Activated CD4-positive, alpha-beta memory T cell treated with anti-CD3 and anti-CD28 coated beads, Interleukin-2, amount 10 ng/mL, durations not matched to agents 7 days and 5 days (primary cell): Measurements from ENCODE around the gene BICRA. TPM values are rescaled to one million over a fixed set of nuclear protein-coding genes. Genes with fewer than 3 reads are reported as not detected.

ENCODE experiments used
- CTCF ChIA-PET: fragments of 350-600 bp; sonication (Branson Sonifier 250); formaldehyde crosslinking; loops from one replicate; lab custom pipeline; 2021; ENCODE audit warnings: antibody characterized with exemption, inconsistent platforms; lab: Charles Lee
- POLR2A ChIA-PET: fragments of 350-600 bp; sonication (Branson Sonifier 250); formaldehyde crosslinking; loops from one replicate; lab custom pipeline; 2021; ENCODE audit warnings: antibody characterized with exemption; lab: Charles Lee
- DNase-seq: peaks from one replicate; pipeline ENCODE4 v3.0.0-alpha.2; 2020
- H3K27ac Mint-ChIP-seq: one replicate; pipeline ENCODE4 v1.8.0; 2021; ENCODE audit warnings: mild to moderate bottlenecking, mixed read lengths
- H3K27me3 Mint-ChIP-seq: one replicate; pipeline ENCODE4 v1.8.0; 2021; ENCODE audit warnings: mixed read lengths
- H3K36me3 Mint-ChIP-seq: one replicate; pipeline ENCODE4 v1.8.0; 2021; ENCODE audit warnings: low read depth, mixed read lengths
- H3K4me1 Mint-ChIP-seq: one replicate; pipeline ENCODE4 v1.8.0; 2021; ENCODE audit warnings: mixed read lengths
- H3K4me3 Mint-ChIP-seq: one replicate; pipeline ENCODE4 v1.8.0; 2021; ENCODE audit warnings: mild to moderate bottlenecking, mixed read lengths
- H3K9me3 Mint-ChIP-seq: one replicate; pipeline ENCODE4 v1.8.0; 2021; ENCODE audit warnings: mixed read lengths
- total RNA-seq, 2 experiments: library from RNA; stranded (reverse); gene quantifications; one replicate each; pipeline ENCODE4 v1.2.3, GENCODE V29; 2021

Gene BICRA
- total RNA-seq, 2 experiments from 2014 or later = 20.2 to 23.3 TPM

DNA sequence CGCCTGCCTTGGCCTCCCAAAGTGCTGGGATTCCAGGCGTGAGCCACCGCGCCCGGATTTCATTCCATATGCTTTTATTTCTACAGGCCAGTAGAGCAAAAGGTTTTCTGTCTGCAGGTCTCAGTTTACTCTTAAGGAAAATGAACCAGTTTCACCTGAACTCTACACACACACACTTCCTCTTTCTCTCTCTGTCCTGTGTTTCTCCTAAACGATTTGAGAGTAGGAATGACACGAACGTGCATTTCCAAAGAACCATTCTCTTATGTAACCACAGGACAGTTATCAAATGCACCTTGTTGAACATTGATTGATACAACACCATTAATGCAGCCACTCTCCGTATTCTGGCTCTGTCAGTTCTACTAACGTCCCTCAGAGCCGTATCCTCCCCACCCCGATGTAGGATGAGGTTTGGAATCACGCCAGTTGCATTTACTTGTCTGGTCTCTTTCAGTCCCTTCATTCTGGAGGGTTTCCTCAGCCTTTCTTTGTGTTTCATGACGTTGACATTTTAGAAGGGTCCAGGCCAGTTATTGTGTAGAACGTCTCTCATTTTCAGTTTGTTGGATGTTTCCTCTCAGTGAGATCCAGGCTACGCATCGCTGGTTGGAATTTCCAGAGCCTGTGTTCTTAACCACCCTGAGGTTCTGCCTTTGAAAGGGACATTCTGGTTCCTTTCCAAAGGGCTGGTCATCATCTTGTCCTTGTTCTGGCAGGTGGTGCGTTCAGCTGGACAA, 36.0 kb downstream of the BICRA start:
- H3K27ac Mint-ChIP-seq = no peak overlapping the region
- POLR2A ChIA-PET = no interaction called here
- CTCF ChIA-PET = no interaction called here
- H3K9me3 Mint-ChIP-seq = no peaks in the 10 kb centered on the region
- DNase-seq = no peak
- H3K4me1 Mint-ChIP-seq = peaks cover 4% of the 10 kb centered on the region
- no peaks in the 10 kb centered on the region for H3K27me3 Mint-ChIP-seq
- peaks cover 27% of the 10 kb centered on the region for H3K36me3 Mint-ChIP-seq
- no peak overlapping the region for H3K4me3 Mint-ChIP-seq

DNA sequence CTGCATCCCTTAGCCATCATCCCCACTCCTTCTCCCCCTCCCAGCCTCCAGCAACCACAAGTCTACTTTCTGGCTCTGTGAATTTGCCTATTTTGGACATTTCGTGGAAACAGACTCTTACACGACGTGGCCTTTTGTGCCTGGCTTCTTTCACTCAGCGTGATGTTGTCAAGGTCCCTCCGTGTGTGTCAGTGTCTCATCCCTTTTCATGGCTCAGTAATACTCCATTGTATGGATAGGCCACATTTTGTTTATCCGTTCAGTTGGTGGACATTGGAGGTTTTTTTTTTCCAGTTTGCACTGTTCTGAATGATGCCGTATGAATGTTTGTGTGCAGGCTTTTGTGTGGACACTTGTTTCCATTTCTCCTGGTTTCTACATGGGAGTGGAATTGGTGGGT, 38.0 kb downstream of the BICRA start:
- Mint-ChIP-seq H3K36me3 (peaks cover 22% of the 10 kb centered on the region), H3K9me3 (no peaks in the 10 kb centered on the region), H3K27ac (no peak overlapping the region), H3K27me3 (no peaks in the 10 kb centered on the region), H3K4me1 (peaks cover 4% of the 10 kb centered on the region), H3K4me3 (no peak overlapping the region)
- ChIA-PET CTCF (no interaction called here), POLR2A (interaction anchor here (1.0 kb wide), 1 partner anchor 36 kb away, joined by 3 read pairs; no protein-coding TSS in a partner anchor)
- no peak for DNase-seq

DNA sequence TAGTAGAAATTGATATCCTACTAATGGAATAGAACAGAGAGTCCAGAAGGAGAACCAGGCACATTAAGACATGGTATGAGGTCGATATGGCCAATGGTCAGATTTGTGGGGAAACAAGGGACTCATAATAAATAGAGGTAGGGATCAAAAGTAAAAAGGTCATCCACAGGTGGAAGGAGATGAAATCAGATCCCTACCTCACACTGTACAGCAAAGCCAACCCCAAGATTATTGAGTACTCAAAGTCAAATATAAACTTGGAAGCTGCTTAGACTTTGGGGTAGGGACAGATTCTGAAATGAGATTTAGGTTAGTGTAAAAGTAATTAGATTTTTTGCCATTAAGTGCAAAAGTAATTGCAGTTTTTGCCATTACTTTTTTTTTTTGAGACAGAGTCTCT, 40.7 kb downstream of the BICRA start:
- Mint-ChIP-seq H3K4me1 (peaks cover 4% of the 10 kb centered on the region), H3K4me3 (no peak overlapping the region), H3K36me3 (peaks cover 22% of the 10 kb centered on the region), H3K9me3 (no peaks in the 10 kb centered on the region), H3K27ac (no peak overlapping the region), H3K27me3 (no peaks in the 10 kb centered on the region)
- DNase-seq = no peak
- ChIA-PET POLR2A (no interaction called here), CTCF (interaction anchor here (0.7 kb wide), 1 partner anchor 27 kb away, joined by 3 read pairs; no protein-coding TSS in a partner anchor)

DNA sequence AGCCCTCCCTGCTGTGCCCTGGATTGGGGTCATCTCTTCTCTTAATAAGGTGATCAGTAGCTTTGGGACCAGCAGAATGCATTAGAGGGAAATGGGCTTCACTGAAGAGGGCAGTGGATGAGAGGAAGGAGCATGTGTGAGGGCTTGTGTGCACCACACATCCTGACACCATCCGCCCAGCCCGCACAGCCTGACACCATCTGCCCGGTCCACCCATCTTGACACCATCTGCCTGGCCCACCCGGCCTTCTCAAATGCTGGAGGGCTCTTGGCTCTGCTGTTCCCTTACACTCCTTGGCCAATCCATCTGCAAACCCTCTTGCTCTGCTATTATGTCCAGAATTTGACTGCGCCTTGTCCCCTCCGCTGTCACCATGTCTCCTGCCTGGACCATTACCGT, 41.8 kb downstream of the BICRA start:
- H3K4me1 Mint-ChIP-seq = peaks cover 4% of the 10 kb centered on the region
- DNase-seq = no peak
- H3K36me3 Mint-ChIP-seq = peaks cover 14% of the 10 kb centered on the region
- ChIA-PET CTCF (no interaction called here), POLR2A (no interaction called here)
- no peaks in the 10 kb centered on the region for H3K27me3 Mint-ChIP-seq
- no peaks in the 10 kb centered on the region for H3K9me3 Mint-ChIP-seq
- no peak overlapping the region for H3K4me3 Mint-ChIP-seq
- H3K27ac Mint-ChIP-seq = no peak overlapping the region

DNA sequence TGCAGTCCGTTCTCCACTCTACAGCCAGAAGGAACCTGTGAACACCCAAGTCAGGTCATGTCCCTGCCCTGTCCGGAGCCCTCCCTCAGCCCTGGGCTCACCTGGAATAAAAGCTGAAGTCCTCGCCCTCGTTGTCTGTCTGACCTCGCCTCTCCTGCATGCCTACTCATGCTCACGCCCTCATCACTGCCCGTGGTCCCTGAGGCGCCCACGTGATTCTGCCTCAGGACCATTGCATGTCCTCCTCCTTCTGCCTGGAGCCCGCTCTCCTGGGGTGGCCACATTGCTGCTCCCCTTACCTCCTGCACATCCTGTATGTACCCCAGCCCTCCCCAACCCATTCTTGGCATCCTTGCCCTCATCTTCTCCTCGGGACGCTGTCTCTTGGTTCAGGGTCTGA, 42.2 kb downstream of the BICRA start:
- H3K4me1 Mint-ChIP-seq = peaks cover 4% of the 10 kb centered on the region
- no peaks in the 10 kb centered on the region for H3K27me3 Mint-ChIP-seq
- CTCF ChIA-PET = no interaction called here
- peaks cover 11% of the 10 kb centered on the region for H3K36me3 Mint-ChIP-seq
- no peak overlapping the region for H3K27ac Mint-ChIP-seq
- DNase-seq = no peak
- no peaks in the 10 kb centered on the region for H3K9me3 Mint-ChIP-seq
- POLR2A ChIA-PET = no interaction called here
- H3K4me3 Mint-ChIP-seq = no peak overlapping the region

DNA sequence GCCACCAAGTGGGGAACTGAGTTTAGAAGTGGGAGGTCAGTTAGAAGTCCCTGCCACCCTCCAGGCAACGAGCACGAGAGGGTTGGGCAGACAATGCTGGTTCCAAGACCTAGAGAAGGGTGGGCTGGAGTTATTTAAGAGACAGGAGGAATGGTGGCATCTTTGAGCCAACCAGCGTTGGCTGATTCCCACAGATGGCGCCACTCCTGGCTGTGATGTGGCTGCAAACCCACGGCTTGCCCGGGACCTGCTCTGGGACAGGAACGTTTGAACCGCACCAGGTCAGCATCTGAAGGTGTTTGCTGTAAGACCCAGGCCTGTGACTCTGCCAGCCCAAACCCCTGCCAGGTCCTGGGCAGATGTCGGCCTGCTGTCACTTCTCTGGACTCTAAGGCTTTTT, 42.8 kb downstream of the BICRA start:
- DNase-seq = no peak
- H3K27me3 Mint-ChIP-seq = no peaks in the 10 kb centered on the region
- H3K9me3 Mint-ChIP-seq = no peaks in the 10 kb centered on the region
- peaks cover 10% of the 10 kb centered on the region for H3K36me3 Mint-ChIP-seq
- H3K4me3 Mint-ChIP-seq = no peak overlapping the region
- CTCF ChIA-PET = no interaction called here
- POLR2A ChIA-PET = no interaction called here
- H3K4me1 Mint-ChIP-seq = peaks cover 4% of the 10 kb centered on the region
- no peak overlapping the region for H3K27ac Mint-ChIP-seq

DNA sequence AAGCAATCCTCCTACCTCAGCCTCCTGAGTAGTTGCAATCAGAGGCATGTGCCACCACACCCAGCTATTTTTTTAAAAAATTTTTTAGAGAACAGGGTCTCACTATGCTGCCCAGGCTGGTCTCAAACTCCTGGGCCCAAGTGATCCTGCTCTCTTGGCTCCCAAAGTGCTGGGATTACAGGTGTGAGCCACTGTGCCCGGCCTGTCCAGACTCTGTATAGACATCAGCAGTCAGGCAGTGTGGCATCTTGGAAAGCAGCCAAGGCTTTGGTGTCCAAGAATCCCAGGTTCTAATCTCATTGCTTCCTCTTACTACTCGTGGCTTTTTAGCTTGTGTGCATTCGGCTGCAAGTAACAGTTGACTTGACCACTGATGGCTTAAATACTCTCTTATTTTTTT, 43.4 kb downstream of the BICRA start:
- H3K4me3 Mint-ChIP-seq = no peak overlapping the region
- ChIA-PET CTCF (no interaction called here), POLR2A (no interaction called here)
- H3K36me3 Mint-ChIP-seq = peaks cover 4% of the 10 kb centered on the region
- no peak overlapping the region for H3K27ac Mint-ChIP-seq
- no peaks in the 10 kb centered on the region for H3K27me3 Mint-ChIP-seq
- H3K4me1 Mint-ChIP-seq = peaks cover 4% of the 10 kb centered on the region
- no peak for DNase-seq
- no peaks in the 10 kb centered on the region for H3K9me3 Mint-ChIP-seq

DNA sequence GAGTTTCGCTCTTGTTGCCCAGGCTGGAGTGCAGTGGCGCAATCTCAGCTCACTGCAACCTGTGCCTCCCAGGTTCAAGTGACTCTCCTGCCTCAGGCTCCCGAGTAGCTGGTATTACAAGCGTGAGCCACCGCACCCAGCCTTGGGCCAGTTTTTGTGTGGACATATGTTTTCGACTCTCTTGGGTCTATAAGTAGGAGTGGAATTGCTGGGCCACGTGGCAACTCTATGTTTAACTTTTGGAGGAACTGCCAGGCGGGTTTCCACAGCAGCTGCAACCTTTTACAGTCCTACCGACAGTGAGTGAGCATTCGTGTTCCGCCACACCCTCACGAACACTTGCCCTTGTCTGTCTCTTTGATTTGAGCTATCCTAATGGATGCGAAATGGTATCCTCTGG, 44.9 kb downstream of the BICRA start:
- no peak overlapping the region for H3K4me3 Mint-ChIP-seq
- H3K27me3 Mint-ChIP-seq = no peaks in the 10 kb centered on the region
- H3K36me3 Mint-ChIP-seq = no peaks in the 10 kb centered on the region
- H3K9me3 Mint-ChIP-seq = no peaks in the 10 kb centered on the region
- ChIA-PET POLR2A (no interaction called here), CTCF (no interaction called here)
- H3K27ac Mint-ChIP-seq = no peak overlapping the region
- no peaks in the 10 kb centered on the region for H3K4me1 Mint-ChIP-seq
- no peak for DNase-seq

DNA sequence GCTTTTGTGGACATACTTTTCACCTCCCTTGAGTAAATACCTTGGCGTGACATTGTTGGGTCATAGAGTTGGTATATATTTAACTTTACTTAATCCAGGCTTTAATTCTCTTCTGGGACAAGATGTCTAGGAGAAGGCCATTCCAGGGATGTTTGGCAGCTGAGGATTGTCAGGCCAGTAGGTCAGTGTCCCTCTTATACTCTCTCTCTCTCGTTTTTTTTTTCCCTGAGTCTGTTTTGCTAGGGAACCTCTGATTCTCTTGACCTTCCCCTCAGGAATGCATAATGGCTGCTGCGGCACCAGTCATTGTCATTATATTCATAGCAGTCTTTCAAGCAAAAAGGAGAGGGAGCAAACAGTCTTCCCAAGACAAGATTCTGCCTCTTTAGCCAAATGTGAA, 48.8 kb downstream of the BICRA start:
- Mint-ChIP-seq H3K4me3 (no peak overlapping the region), H3K9me3 (no peaks in the 10 kb centered on the region)
- CTCF ChIA-PET = no interaction called here

DNA sequence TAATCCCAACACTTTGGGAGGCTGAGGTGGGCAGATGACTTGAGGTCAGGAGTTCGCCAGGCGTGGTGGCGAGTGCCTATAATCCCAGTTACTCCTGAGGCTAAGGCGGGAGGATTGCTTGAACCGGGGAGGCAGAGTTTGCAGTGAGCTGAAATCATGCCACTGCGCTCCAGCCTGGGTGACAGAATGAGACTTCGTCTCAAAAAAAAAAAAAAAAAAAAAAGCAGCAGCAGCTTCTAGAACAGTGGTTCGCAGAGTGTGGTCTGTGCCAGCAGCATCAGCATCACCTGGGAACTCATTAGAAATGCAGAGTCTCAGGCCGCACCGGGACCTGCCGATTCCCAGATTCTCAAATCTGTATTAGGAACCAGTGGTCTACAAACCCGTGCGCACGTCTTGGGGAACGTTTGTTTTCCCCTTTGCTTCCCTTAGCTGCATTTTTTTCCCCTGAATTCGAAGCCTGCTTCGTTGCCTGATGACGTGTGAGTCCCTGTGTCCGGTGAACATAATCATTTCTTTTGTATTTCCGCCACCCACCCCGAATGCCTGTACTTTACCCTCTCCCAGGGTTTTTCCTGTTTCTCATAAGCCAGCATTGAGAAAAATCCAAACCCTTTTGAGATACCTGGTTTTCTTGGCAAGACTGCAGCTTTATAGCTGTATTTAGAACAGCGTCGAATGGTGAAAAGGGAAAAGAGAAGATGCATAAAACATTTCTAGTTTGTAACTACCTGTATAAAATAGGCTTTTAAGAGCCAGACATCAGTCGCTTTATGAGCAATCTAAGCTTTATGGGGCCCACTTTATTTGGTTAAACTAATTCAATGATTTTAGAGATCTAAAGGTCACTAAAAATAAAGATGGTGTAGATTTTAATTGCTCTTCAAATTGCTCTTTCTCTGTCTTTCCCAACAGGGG, 49.8 kb downstream of the BICRA start:
- H3K27ac Mint-ChIP-seq = no peak overlapping the region
- no peaks in the 10 kb centered on the region for H3K27me3 Mint-ChIP-seq
- H3K9me3 Mint-ChIP-seq = no peaks in the 10 kb centered on the region
- ChIA-PET CTCF (no interaction called here), POLR2A (no interaction called here)
- no peak overlapping the region for H3K4me3 Mint-ChIP-seq
- H3K36me3 Mint-ChIP-seq = no peaks in the 10 kb centered on the region
- no peaks in the 10 kb centered on the region for H3K4me1 Mint-ChIP-seq
- DNase-seq = no peak

More for the DNA sequence above, 48.8 kb downstream of the BICRA start:
- H3K27ac Mint-ChIP-seq = no peak overlapping the region
- no peaks in the 10 kb centered on the region for H3K36me3 Mint-ChIP-seq
- H3K4me1 Mint-ChIP-seq = no peaks in the 10 kb centered on the region
- no peak for DNase-seq
- no peaks in the 10 kb centered on the region for H3K27me3 Mint-ChIP-seq
- POLR2A ChIA-PET = no interaction called here

DNA sequence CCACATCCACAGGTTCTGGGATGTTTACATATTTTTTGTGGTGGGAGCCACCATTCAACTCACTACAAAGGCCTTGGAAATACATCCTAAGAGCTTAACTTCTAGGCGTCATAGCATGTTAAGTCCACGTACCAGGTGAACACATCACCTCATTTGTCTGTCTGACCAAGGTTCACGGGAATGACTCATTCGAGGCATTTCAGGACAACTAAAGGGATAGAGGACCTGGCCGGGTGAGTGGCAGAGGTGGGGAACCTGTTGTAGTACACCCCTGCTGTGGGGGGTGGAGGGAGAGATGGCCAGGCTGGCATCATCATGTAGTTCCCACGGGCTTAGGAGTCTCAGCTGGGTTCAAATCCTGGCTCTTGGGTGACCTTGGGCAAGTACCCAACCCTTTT, 51.5 kb downstream of the BICRA start:
- CTCF ChIA-PET = interaction anchor here (1.2 kb wide), 1 partner anchor 46 kb away, joined by 3 read pairs; no protein-coding TSS in a partner anchor
- no peak overlapping the region for H3K27ac Mint-ChIP-seq

DNA sequence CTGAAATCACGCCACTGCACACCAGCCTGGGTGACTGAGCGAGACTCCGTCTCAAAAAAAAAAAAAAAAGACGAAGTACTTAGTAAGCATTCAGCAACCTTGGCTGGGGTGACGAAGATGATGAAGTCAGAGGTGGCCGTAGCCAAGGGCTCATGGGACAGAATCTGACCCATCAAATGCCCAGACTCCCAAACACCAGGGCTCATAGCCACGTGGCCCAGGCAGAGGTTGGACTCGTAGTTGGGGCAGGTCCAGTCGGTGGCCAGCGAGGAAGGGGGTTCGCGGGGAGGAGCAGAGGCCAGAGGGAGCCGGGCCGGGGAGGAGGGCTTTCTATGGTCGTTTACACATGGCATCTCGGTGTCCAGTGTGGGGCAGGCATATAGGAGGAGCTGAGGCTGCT, 52.2 kb downstream of the BICRA start:
- Mint-ChIP-seq H3K27ac (no peak overlapping the region), H3K4me1 (no peaks in the 10 kb centered on the region), H3K27me3 (no peaks in the 10 kb centered on the region), H3K4me3 (no peak overlapping the region), H3K36me3 (no peaks in the 10 kb centered on the region), H3K9me3 (no peaks in the 10 kb centered on the region)
- ChIA-PET POLR2A (no interaction called here), CTCF (no interaction called here)
- no peak for DNase-seq

More for the DNA sequence above, 51.5 kb downstream of the BICRA start:
- Mint-ChIP-seq H3K4me3 (no peak overlapping the region), H3K9me3 (no peaks in the 10 kb centered on the region), H3K27me3 (no peaks in the 10 kb centered on the region), H3K36me3 (no peaks in the 10 kb centered on the region), H3K4me1 (no peaks in the 10 kb centered on the region)
- no peak for DNase-seq
- POLR2A ChIA-PET = no interaction called here

DNA sequence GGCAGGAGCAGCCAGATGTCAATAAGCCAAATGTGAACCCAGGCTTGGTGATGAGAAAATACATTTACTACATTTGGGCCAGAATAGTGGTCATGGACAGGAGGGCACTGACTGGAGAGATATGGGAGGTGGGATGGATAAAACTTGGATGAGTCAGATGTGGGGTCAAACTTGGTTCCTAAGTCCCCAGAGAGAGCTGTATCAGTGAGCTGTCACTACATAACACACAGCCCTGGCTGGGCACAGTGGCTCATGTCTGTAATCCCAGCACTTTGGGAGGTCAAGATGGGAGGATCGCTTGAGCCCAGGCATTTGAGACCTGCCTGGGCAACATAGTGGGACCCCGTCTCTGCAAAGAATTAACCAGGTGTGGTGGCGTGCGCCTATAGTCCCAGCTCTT, 52.7 kb downstream of the BICRA start:
- POLR2A ChIA-PET = no interaction called here
- H3K27ac Mint-ChIP-seq = no peak overlapping the region
- CTCF ChIA-PET = no interaction called here

More for the DNA sequence above, 52.7 kb downstream of the BICRA start:
- Mint-ChIP-seq H3K4me3 (no peak overlapping the region), H3K36me3 (no peaks in the 10 kb centered on the region), H3K9me3 (no peaks in the 10 kb centered on the region), H3K27me3 (no peaks in the 10 kb centered on the region), H3K4me1 (no peaks in the 10 kb centered on the region)
- DNase-seq = no peak
